ENCODE results near the gene OR10A6. TPM values are rescaled to one million over a fixed set of nuclear protein-coding genes. Genes with fewer than 3 reads are reported as not detected.

The OR10A6 gene
- total RNA-seq (2014; rRNA removed; shearing (Covaris generic)): not detected in 2 replicates
- not detected in 2 replicates for polyA plus RNA-seq (2014; cell fraction: nucleus; rRNA removed)

GRCh38 chr11:7931168-7931567 lies at the start of gene OR10A6:
OR10A6 (minus strand) TSS chr11:7931268; CDS start chr11:7928662, 2,606 bp downstream.
- no peak for DNase-seq (ENCODE audit: extremely low read depth, low read depth)

- DNase-seq (ENCODE audit: extremely low read depth, low read depth): peak; percentile 58
These were observed 46.3 kb upstream of the OR10A6 start for GRCh38 chr11:7977232-7977917.

DNA sequence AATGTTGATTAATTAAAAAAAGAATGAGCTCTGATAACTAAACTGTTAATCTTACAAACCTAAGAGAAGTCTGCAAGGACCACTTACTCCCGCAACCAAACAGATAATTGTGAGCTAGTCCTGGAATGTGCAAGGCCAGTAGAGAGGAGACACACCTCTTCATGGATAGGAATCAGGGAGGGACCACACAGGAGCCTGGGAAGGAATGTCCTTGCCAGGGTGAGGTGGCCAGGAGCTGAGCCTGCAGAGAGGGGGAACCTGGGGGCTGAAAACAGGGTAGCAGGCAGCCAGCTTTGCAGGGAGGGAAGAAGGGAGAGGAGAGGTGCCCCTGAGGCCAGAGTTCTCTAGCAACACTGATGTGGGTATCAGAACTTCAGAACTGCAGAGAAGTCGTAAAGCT lies 43.6 kb upstream of the OR10A6 start:
- no peak for DNase-seq (ENCODE audit: extremely low read depth, low read depth)

- no peak for DNase-seq (ENCODE audit: extremely low read depth, low read depth)
These were observed 41.9 kb upstream of the OR10A6 start for GRCh38 chr11:7973011-7973410.

- DNase-seq (ENCODE audit: extremely low read depth, low read depth): no peak
These were observed 40.8 kb upstream of the OR10A6 start for GRCh38 chr11:7971846-7972245.

- DNase-seq (ENCODE audit: extremely low read depth, low read depth): no peak
These were observed 38.9 kb upstream of the OR10A6 start for GRCh38 chr11:7969756-7970646.

DNA sequence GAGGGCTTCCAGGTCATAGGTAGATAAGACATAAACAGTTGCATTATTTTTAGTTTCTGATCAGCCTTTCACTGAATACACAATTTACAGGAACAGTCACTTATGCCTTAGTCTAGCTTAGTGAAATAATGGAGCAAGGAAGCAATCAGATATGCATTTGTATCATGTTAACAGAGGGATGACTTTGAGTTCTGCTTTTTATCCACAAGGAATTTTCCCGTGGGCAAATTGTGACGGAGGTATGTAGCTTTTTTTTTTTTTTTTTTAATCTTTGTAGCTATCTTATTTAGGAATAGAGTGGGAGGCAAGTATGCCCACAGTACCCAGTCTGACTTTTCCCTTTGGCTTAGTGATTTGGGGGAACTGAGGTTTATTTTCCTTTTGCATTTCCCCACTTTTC lies 37.6 kb upstream of the OR10A6 start:
- DNase-seq (ENCODE audit: extremely low read depth, low read depth): no peak

GRCh38 chr11:7967826-7968225 lies 36.8 kb upstream of the OR10A6 start:
- no peak for DNase-seq (ENCODE audit: extremely low read depth, low read depth)

GRCh38 chr11:7967097-7967496 lies 36.0 kb upstream of the OR10A6 start:
- DNase-seq (ENCODE audit: extremely low read depth, low read depth): no peak

DNA sequence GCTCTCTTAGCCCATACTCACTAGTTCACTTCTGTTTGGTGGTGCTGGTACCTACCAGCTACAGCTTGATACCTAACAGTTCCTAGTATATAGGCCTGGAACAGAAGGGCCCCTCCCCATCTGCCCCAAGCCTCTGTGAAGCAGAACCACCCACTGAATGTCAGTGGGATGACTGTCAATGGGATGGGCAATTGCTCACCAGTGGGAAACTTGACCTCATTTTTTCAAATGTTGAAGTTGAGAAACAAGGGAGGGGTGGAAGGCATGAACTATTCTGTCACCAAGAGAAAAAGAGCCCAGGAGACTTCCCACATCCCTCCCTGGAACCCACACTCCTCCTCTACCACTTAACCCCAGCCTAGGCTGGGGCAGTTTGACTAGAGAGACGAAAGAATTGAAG lies 34.3 kb upstream of the OR10A6 start, which contains the start of gene NLRP10:
Gene NLRP10, minus strand, starts transcription at position 62 of the 400 bp plus-strand sequence. CDS start 1,952 bp downstream, outside the sequence.
- no peak for DNase-seq (ENCODE audit: extremely low read depth, low read depth)

- DNase-seq (ENCODE audit: extremely low read depth, low read depth): no peak
These were observed 33.8 kb upstream of the OR10A6 start for GRCh38 chr11:7964873-7965272.

GRCh38 chr11:7964261-7964660 lies 33.2 kb upstream of the OR10A6 start:
- DNase-seq (ENCODE audit: extremely low read depth, low read depth): no peak

GRCh38 chr11:7955191-7955590 lies 24.1 kb upstream of the OR10A6 start:
- DNase-seq (ENCODE audit: extremely low read depth, low read depth): no peak

GRCh38 chr11:7949934-7950333 lies 18.9 kb upstream of the OR10A6 start:
- DNase-seq (ENCODE audit: extremely low read depth, low read depth): no peak

DNA sequence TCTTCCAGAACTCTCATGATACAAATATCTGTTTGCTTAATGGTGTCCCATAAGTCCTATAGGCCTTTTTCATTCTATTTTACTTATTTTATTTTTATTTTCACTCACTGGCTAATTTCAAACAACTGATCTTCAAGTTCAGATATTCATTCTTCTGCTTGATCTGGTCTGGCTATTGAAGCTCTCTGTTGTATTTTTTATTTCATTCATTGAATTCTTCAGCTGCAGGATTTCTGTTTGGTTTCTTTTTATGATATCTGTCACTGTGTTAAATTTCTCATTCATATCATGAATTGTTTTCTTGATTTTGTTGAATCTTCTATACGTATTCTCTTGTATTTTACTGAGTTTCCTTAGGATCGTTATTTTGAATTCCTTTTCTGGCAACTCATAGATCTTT lies 13.1 kb upstream of the OR10A6 start:
- DNase-seq (ENCODE audit: extremely low read depth, low read depth): no peak

- no peak for DNase-seq (ENCODE audit: extremely low read depth, low read depth)
These were observed 10.5 kb upstream of the OR10A6 start, which contains the start of gene OR10A3 for GRCh38 chr11:7941608-7942007. OR10A3 (minus strand) TSS chr11:7941708; CDS start chr11:7939520, 2,188 bp downstream.

- no peak for DNase-seq (ENCODE audit: extremely low read depth, low read depth)
These were observed 10.1 kb upstream of the OR10A6 start for GRCh38 chr11:7941146-7941545.

DNA sequence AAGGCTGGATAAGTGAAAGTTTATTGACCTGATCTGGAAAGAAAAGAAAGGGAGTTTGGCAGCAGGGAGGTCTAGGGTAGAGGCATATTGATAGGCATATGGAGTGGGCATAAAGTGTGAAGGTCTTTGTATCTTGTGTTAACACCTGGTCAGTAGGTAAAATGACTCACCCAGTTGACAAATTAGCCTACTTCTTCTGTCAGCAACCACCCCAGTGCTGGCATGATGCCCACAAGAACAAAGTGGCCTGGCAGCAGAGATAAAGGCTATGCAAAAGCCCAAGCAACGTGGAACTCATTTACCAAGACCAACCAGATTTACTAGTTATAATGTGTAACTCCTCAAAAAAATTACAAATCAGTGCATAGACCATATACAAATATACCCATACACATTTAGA lies 5.5 kb upstream of the OR10A6 start:
- DNase-seq (ENCODE audit: extremely low read depth, low read depth): no peak

GRCh38 chr11:7927635-7928034 lies 3.4 kb downstream of the OR10A6 start:
- DNase-seq (ENCODE audit: extremely low read depth, low read depth): peak; percentile 3

- no peak for DNase-seq (ENCODE audit: extremely low read depth, low read depth)
These were observed 6.5 kb downstream of the OR10A6 start for GRCh38 chr11:7924536-7924935.

DNA sequence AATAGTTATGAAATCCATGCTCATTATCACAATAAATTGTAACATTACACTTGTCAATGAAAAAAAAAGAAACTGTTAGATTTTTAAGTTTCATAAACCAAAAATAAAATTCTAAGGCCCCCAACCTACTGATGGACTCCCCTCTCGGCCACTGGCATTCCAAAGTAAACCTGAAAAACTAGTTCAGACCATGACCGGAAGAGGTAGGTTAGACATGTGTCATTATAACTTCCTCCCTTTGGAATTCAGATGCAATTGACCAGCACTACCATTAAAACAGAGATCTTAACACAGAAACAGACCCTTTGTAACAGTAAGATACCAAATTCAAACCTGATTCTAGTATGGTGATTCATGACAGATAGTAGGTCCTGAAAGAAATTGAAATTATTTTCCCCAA lies 12.9 kb downstream of the OR10A6 start:
- no peak for DNase-seq (ENCODE audit: extremely low read depth, low read depth)

GRCh38 chr11:7911011-7911410 lies 20.1 kb downstream of the OR10A6 start:
- DNase-seq (ENCODE audit: extremely low read depth, low read depth): no peak

Data from NCI-H460 (cell line).